Mesodermal cell (in vitro differentiated cells): ENCODE data around the gene DNMT1.

Experiments used
- H3K27ac ChIP-seq: 2 replicates; pipeline ENCODE4 v1.7.0; 2013; ENCODE audit warnings: mild to moderate bottlenecking, low read depth, low read length, moderate library complexity; ENCODE audit not compliant: severe bottlenecking
- H3K36me3 ChIP-seq: 2 replicates; pipeline ENCODE4 v1.7.1; 2013; ENCODE audit warnings: mild to moderate bottlenecking, low read length, moderate library complexity; ENCODE audit not compliant: control insufficient read depth, insufficient read depth
- H3K4me1 ChIP-seq: one replicate; pipeline ENCODE4 v1.7.1; 2013; ENCODE audit warnings: mild to moderate bottlenecking, low read length; ENCODE audit not compliant: insufficient read depth, control insufficient read depth, poor library complexity, severe bottlenecking
- H3K4me3 ChIP-seq: 2 replicates; pipeline ENCODE4 v1.7.0; 2013; ENCODE audit warnings: low read length, control low read depth, mild to moderate bottlenecking; ENCODE audit not compliant: insufficient read depth, poor library complexity, severe bottlenecking; ENCODE audit errors: extremely low read depth
- H3K9me3 ChIP-seq: 2 replicates; pipeline ENCODE4 v1.7.1; 2013; ENCODE audit warnings: mild to moderate bottlenecking, low read length, moderate library complexity; ENCODE audit not compliant: control insufficient read depth
- WGBS, 2 experiments: methylation state at CpG; one replicate each; pipeline ENCODE4 v1.1.5; 2013; ENCODE audit warnings: missing lambda C conversion rate in 2 of 2; ENCODE audit not compliant: insufficient coverage in 2 of 2; 5-methylcytosine and 5-hydroxymethylcytosine counted together

Gene DNMT1

GRCh38 chr19:10113964-10114650 lies 80.6 kb downstream of the DNMT1 start:
- H3K4me3 ChIP-seq: no peak overlapping the region
- 95% methylated on average over 38 to 42 of the region's 43 CpGs for WGBS, 2 experiments
- peaks cover 67% of the 10 kb centered on the region for H3K36me3 ChIP-seq
- no peaks in the 10 kb centered on the region for H3K9me3 ChIP-seq
- no peak overlapping the region for H3K27ac ChIP-seq
- peaks cover 4% of the 10 kb centered on the region for H3K4me1 ChIP-seq

DNA sequence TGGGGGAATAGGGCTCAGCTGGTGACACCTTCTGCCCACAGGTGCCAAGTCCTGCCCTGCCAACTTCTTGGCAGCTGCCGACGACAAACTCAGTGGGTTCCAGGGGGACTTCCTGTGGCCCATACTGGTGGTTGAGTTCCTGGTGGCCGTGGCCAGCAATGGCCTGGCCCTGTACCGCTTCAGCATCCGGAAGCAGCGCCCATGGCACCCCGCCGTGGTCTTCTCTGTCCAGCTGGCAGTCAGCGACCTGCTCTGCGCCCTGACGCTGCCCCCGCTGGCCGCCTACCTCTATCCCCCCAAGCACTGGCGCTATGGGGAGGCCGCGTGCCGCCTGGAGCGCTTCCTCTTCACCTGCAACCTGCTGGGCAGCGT lies 81.2 kb downstream of the DNMT1 start:
- no peak overlapping the region for H3K27ac ChIP-seq
- 97 to 98% methylated on average over 19 of the region's 19 CpGs for WGBS, 2 experiments
- H3K9me3 ChIP-seq: no peaks in the 10 kb centered on the region
- H3K36me3 ChIP-seq: peaks cover 71% of the 10 kb centered on the region
- peaks cover 2% of the 10 kb centered on the region for H3K4me1 ChIP-seq
- no peak overlapping the region for H3K4me3 ChIP-seq

DNA sequence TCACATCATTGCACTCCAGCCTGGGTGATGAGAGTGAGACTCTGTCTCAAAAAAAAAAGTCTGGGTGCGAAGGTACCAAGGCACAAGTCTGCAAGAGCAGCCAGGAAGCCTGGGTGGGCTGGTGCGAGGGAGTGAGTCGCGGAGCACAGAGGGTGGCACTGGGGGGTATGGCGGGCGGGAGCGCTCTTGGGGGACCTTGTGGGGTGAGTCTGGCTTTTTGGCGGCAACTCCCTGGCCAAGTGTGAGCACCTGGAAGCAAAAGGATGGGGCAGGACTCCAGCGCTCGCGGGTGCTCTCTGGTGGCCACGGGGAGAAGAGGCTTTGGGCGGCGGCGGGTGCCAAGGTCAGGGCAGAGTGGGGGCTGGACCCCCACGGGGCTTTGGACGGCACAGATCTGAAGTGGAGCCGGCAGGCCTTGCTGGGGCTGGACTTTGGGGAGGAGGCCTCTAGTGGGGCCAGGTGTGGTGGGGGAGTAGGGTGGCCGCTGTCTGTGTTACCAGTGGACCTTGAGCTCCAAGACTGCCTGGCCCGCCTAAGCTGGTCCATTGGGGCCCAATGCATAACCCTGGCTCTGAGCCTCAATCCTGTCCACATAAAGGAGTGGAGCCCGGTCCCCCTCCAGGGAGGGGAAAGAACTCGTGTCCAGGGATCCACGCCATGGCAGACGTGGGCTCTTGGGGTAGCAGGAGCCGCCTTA lies 81.7 kb downstream of the DNMT1 start:
- H3K27ac ChIP-seq: no peak overlapping the region
- H3K4me1 ChIP-seq: no peaks in the 10 kb centered on the region
- H3K36me3 ChIP-seq: peaks cover 71% of the 10 kb centered on the region
- no peaks in the 10 kb centered on the region for H3K9me3 ChIP-seq
- 42 to 48% methylated on average over 20 to 21 of the region's 25 CpGs for WGBS, 2 experiments
- no peak overlapping the region for H3K4me3 ChIP-seq

DNA sequence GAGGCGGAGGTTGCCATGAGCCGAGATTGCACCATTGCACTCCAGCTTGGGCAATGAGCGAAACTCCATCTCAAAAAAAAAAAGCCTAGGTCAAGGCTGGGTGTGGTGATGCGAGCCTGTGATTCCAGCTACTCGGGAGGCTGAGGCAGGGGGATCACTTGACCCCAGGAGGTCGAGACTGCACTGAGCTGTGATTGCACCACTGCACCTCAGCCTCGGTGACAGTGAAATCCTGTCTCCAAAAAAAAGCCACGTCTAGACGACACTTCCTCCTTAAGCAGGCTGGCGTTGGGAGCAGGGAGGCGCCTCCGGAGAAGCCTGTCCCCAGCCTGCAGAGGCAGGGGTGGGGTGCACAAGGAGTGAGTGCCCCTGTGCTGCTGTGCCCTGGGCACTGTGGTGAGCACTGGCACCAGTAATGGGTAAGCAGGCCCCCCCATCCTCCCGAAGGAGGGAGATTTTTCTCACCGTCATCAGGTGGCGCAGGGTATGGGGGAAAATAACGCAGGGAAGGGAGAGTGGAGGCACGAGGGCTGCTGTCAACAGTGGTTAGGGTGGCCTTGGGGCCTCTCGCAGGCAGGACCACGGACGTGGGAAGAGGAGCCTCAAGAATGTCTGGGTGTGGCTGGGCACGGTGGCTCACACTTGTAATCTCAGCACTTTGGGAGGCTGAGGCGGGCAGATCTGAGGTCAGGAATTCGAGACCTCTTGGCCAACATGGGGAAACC lies 82.6 kb downstream of the DNMT1 start:
- peaks cover 2% of the 10 kb centered on the region for H3K4me1 ChIP-seq
- WGBS, 2 experiments: 88 to 91% methylated on average over 19 to 23 of the region's 23 CpGs
- peak overlapping the region; percentile 10 for H3K27ac ChIP-seq
- H3K4me3 ChIP-seq: no peak overlapping the region
- H3K36me3 ChIP-seq: peaks cover 72% of the 10 kb centered on the region
- no peaks in the 10 kb centered on the region for H3K9me3 ChIP-seq

DNA sequence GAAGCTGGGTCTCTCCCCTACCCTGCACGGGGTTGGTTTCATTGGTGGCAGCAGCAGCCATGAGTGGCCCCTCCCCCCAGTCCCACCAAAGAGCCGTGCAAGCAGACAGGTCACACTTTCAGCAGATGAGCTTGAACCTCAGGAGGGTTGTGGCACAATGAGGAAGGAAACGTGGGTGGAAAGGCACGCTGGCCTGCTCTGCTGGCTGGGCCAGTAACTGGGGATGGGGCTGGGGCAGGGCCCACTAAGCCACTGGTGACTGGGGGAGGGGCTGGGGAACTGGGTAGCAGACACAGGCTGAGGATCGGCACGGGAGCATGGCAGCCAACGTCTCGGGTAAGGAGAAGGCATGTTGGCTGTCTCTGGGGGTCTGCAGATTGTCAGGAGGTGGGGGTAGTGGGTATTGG lies 83.3 kb downstream of the DNMT1 start, which contains the start of gene P2RY11:
Gene P2RY11 (plus strand): TSS at position 289 of the 407 bp plus-strand sequence. CDS start 29 bp downstream, at position 318.
- peaks cover 2% of the 10 kb centered on the region for H3K4me1 ChIP-seq
- peaks cover 68% of the 10 kb centered on the region for H3K36me3 ChIP-seq
- WGBS, 2 experiments: 90 to 92% methylated on average over 3 to 7 of the region's 8 CpGs
- H3K27ac ChIP-seq: peak within 1 kb of the TSS; percentile 10
- H3K9me3 ChIP-seq: no peaks in the 10 kb centered on the region
- H3K4me3 ChIP-seq: no peak within 1 kb of the TSS

GRCh38 chr19:10110972-10111317 lies 83.8 kb downstream of the DNMT1 start:
- WGBS, 2 experiments: 95% methylated on average over 10 to 17 of the region's 19 CpGs
- Histone ChIP-seq H3K9me3 (no peaks in the 10 kb centered on the region), H3K36me3 (peaks cover 64% of the 10 kb centered on the region), H3K4me3 (no peak overlapping the region), H3K4me1 (peaks cover 2% of the 10 kb centered on the region), H3K27ac (no peak overlapping the region)

GRCh38 chr19:10110076-10110971 lies 84.4 kb downstream of the DNMT1 start:
- H3K4me1 ChIP-seq: peaks cover 2% of the 10 kb centered on the region
- H3K27ac ChIP-seq: no peak overlapping the region
- no peaks in the 10 kb centered on the region for H3K9me3 ChIP-seq
- no peak overlapping the region for H3K4me3 ChIP-seq
- WGBS, 2 experiments: 95 to 98% methylated on average over 38 to 42 of the region's 44 CpGs
- H3K36me3 ChIP-seq: peaks cover 58% of the 10 kb centered on the region

DNA sequence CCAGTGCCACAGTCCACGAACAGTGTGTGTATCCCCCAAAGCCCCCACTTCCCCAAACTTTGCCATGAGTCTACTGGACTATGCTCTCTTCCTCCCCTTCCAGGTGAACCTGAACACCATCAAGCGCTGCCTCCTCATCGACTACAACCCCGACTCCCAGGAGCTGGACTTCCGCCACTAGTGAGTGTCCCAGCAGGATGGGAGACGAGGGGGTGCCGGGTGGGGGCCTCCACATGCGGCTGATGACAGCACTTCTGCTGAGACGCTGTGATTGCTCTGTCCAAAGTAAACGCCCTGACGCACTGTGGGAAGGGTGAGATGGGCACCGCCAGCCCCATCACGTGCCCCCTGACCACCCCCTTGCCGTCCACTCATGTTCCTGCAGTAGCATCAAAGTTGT lies 85.2 kb downstream of the DNMT1 start:
- Histone ChIP-seq H3K36me3 (peaks cover 53% of the 10 kb centered on the region), H3K4me3 (no peak overlapping the region)

DNA sequence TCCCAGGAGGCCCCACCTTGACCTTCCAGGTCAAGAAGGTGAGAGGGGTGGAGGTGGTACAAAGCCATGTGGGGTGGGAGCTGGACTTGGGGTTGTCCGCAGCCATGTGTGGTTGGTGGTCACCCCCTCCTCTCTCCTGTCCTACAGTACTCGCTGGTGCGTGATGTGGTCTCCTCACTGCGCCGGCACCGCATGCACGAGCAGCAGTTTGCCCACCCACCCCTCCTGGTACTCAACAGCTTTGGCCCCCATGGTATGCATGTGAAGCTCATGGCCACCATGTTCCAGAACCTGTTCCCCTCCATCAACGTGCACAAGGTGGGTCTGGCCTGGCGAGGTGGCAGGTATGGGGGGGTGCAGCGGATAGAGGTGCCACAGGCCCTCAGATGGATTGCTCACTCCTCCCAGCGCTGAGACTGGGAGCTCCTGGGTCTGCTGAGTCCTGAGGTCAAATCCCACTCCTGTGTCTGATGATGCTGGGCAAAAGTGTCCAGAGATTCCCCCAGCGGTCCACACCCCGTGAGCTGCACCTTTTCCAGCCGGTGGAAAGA lies 86.9 kb downstream of the DNMT1 start:
- Histone ChIP-seq H3K4me3 (peak overlapping the region; percentile 79), H3K9me3 (no peaks in the 10 kb centered on the region), H3K4me1 (peaks cover 2% of the 10 kb centered on the region), H3K36me3 (peaks cover 49% of the 10 kb centered on the region), H3K27ac (no peak overlapping the region)
- WGBS, 2 experiments: 93 to 96% methylated on average over 10 to 12 of the region's 14 CpGs

More for the DNA sequence above, 85.2 kb downstream of the DNMT1 start:
- Histone ChIP-seq H3K4me1 (peaks cover 2% of the 10 kb centered on the region), H3K27ac (no peak overlapping the region), H3K9me3 (no peaks in the 10 kb centered on the region)
- 96 to 98% methylated on average over 12 to 13 of the region's 14 CpGs for WGBS, 2 experiments

GRCh38 chr19:10107254-10107653 lies 87.5 kb downstream of the DNMT1 start:
- H3K4me1 ChIP-seq: peaks cover 2% of the 10 kb centered on the region
- H3K27ac ChIP-seq: no peak overlapping the region
- 91 to 95% methylated on average over 7 to 10 of the region's 10 CpGs for WGBS, 2 experiments
- H3K9me3 ChIP-seq: no peaks in the 10 kb centered on the region
- H3K36me3 ChIP-seq: peaks cover 49% of the 10 kb centered on the region
- peak overlapping the region; percentile 79 for H3K4me3 ChIP-seq
